H9 (cell line): ENCODE data around the gene PSMB9. TPM values are rescaled to one million over a fixed set of nuclear protein-coding genes. Genes with fewer than 3 reads are reported as not detected.

Experiments
- DNase-seq: peaks from one replicate; pipeline ENCODE4 v3.0.0-alpha.2; 2017
- H2AFZ ChIP-seq: one replicate; pipeline ENCODE4 v1.6.1; 2013; ENCODE audit warnings: mild to moderate bottlenecking, low read length, control low read depth, moderate library complexity
- H2AK5ac ChIP-seq: 2 replicates; pipeline ENCODE4 v1.6.1; 2013; ENCODE audit warnings: low read length, control low read depth, mixed read lengths; ENCODE audit not compliant: insufficient read length
- H2BK120ac ChIP-seq: one replicate; pipeline ENCODE4 v1.6.1; 2013; ENCODE audit warnings: low read depth, mild to moderate bottlenecking, low read length, control low read depth, inconsistent platforms; ENCODE audit not compliant: poor library complexity, severe bottlenecking
- H2BK12ac ChIP-seq: 2 replicates; pipeline ENCODE4 v1.6.1; 2013; ENCODE audit warnings: low read length, control low read depth, mixed read lengths, low read depth; ENCODE audit not compliant: insufficient read length
- H2BK15ac ChIP-seq: 2 replicates; pipeline ENCODE4 v1.6.1; 2013; ENCODE audit warnings: low read depth, low read length, control low read depth
- H2BK20ac ChIP-seq: one replicate; pipeline ENCODE4 v1.6.1; 2013; ENCODE audit warnings: low read depth, mild to moderate bottlenecking, low read length, control low read depth, inconsistent platforms; ENCODE audit not compliant: poor library complexity, severe bottlenecking
- H2BK5ac ChIP-seq: 2 replicates; pipeline ENCODE4 v1.6.1; 2013; ENCODE audit warnings: low read length, control low read depth, mixed read lengths; ENCODE audit not compliant: insufficient read length
- H3K14ac ChIP-seq: 2 replicates; pipeline ENCODE4 v1.6.1; 2013; ENCODE audit warnings: low read length, control low read depth; ENCODE audit not compliant: insufficient read depth
- H3K18ac ChIP-seq: 2 replicates; pipeline ENCODE4 v1.6.1; 2013; ENCODE audit warnings: low read depth, mild to moderate bottlenecking, mixed read lengths, low read length, control low read depth; ENCODE audit not compliant: insufficient read length
- H3K23ac ChIP-seq: 2 replicates; pipeline ENCODE4 v1.6.1; 2013; ENCODE audit warnings: low read length, control low read depth, mixed read lengths, low read depth; ENCODE audit not compliant: insufficient read length
- H3K23me2 ChIP-seq: 2 replicates; pipeline ENCODE4 v1.6.1; 2013; ENCODE audit warnings: low read depth, mild to moderate bottlenecking, mixed read lengths, low read length, control low read depth; ENCODE audit not compliant: insufficient read length, poor library complexity, severe bottlenecking
- H3K27ac ChIP-seq: 2 replicates; pipeline ENCODE4 v1.5.1; 2013; ENCODE audit warnings: low read length, control low read depth, mixed read lengths, low read depth; ENCODE audit not compliant: insufficient read length
- H3K27me3 ChIP-seq: 2 replicates; pipeline ENCODE4 v1.6.1; 2013; ENCODE audit warnings: low read length, control low read depth, inconsistent platforms; ENCODE audit not compliant: insufficient read depth
- H3K4ac ChIP-seq: 2 replicates; pipeline ENCODE4 v1.6.1; 2013; ENCODE audit warnings: low read depth, mild to moderate bottlenecking, control low read depth, inconsistent platforms, low read length, moderate library complexity
- H3K4me1 ChIP-seq: 2 replicates; pipeline ENCODE4 v1.6.1; 2013; ENCODE audit warnings: low read length, control low read depth, inconsistent platforms; ENCODE audit not compliant: insufficient read depth
- H3K4me2 ChIP-seq: 2 replicates; pipeline ENCODE4 v1.6.1; 2013; ENCODE audit warnings: low read length, control low read depth, mixed read lengths; ENCODE audit not compliant: insufficient read length, insufficient read depth
- H3K56ac ChIP-seq: 2 replicates; pipeline ENCODE4 v1.6.1; 2013; ENCODE audit warnings: low read depth, mild to moderate bottlenecking, mixed read lengths, low read length, control low read depth; ENCODE audit not compliant: insufficient read length
- H3K79me1 ChIP-seq: 2 replicates; pipeline ENCODE4 v1.6.1; 2013; ENCODE audit warnings: low read depth, mild to moderate bottlenecking, moderate library complexity, low read length, control low read depth, inconsistent platforms; ENCODE audit not compliant: insufficient read depth, poor library complexity, severe bottlenecking
- H3K79me2 ChIP-seq: 2 replicates; pipeline ENCODE4 v1.6.1; 2013; ENCODE audit warnings: low read length, control low read depth, inconsistent platforms; ENCODE audit not compliant: insufficient read depth
- H3K9ac ChIP-seq: 2 replicates; pipeline ENCODE4 v1.6.1; 2013; ENCODE audit warnings: low read length, control low read depth, mixed read lengths; ENCODE audit not compliant: insufficient read length; ENCODE audit errors: extremely low read depth
- H3K9me3 ChIP-seq: one replicate; pipeline ENCODE4 v1.6.1; 2013; ENCODE audit warnings: low read depth, low read length, inconsistent platforms; ENCODE audit not compliant: control insufficient read depth
- H3T11ph ChIP-seq: one replicate; pipeline ENCODE4 v1.6.1; 2013; ENCODE audit warnings: mild to moderate bottlenecking, low read length, control low read depth, inconsistent platforms
- H4K20me1 ChIP-seq: one replicate; pipeline ENCODE4 v1.6.1; 2013; ENCODE audit not compliant: control insufficient read depth, insufficient read length, insufficient read depth
- H4K5ac ChIP-seq: 2 replicates; pipeline ENCODE4 v1.6.1; 2013; ENCODE audit warnings: low read depth, mild to moderate bottlenecking, mixed read lengths, low read length, control low read depth; ENCODE audit not compliant: insufficient read length
- H4K8ac ChIP-seq: replicated peaks from 2 replicates; pipeline ENCODE4 v1.6.1; 2013; ENCODE audit warnings: low read length, control low read depth, mixed read lengths, low read depth; ENCODE audit not compliant: insufficient read length
- H4K91ac ChIP-seq: 2 replicates; pipeline ENCODE4 v1.6.1; 2013; ENCODE audit warnings: low read depth, mild to moderate bottlenecking, moderate library complexity, mixed read lengths, low read length, control low read depth; ENCODE audit not compliant: insufficient read length
- H3K27ac Mint-ChIP-seq, 3 experiments: 2 replicates in 2 of 3; 3 replicates in 1 of 3; pipeline ENCODE4 v1.8.0; 2020 to 2021; ENCODE audit warnings: mixed read lengths in 3 of 3, mild to moderate bottlenecking in 1 of 3, moderate library complexity in 1 of 3
- H3K27me3 Mint-ChIP-seq: 2 replicates; pipeline ENCODE4 v1.8.0; 2021; ENCODE audit warnings: low read depth, mild to moderate bottlenecking, moderate library complexity, mixed read lengths
- H3K36me3 Mint-ChIP-seq, 3 experiments: 2 replicates in 2 of 3; 3 replicates in 1 of 3; pipeline ENCODE4 v1.8.0; 2020 to 2021; ENCODE audit warnings: low read depth in 3 of 3, mixed read lengths in 3 of 3; ENCODE audit not compliant: insufficient read depth in 1 of 3
- H3K4me1 Mint-ChIP-seq, 2 experiments: 2 replicates each; pipeline ENCODE4 v1.8.0; 2020; ENCODE audit warnings: mixed read lengths in 2 of 2
- H3K4me3 Mint-ChIP-seq, 2 experiments: 2 replicates in 1 of 2; 3 replicates in 1 of 2; pipeline ENCODE4 v1.8.0; 2020 to 2021; ENCODE audit warnings: mild to moderate bottlenecking in 2 of 2, mixed read lengths in 2 of 2, moderate library complexity in 1 of 2
- H3K9me3 Mint-ChIP-seq, 2 experiments: 2 replicates in 1 of 2; 3 replicates in 1 of 2; pipeline ENCODE4 v1.8.0; 2020; ENCODE audit warnings: mild to moderate bottlenecking in 2 of 2, mixed read lengths in 2 of 2, moderate library complexity in 1 of 2
- CTCF ChIP-seq: fragments of 200-600 bp; sonication (generic); conservative IDR thresholded peaks from 3 replicates; pipeline ENCODE4 v1.8.0; 2021; ENCODE audit warnings: antibody characterized with exemption, mild to moderate bottlenecking
- WGBS: extraction: QIAGEN DNeasy Blood & Tissue Kit; methylation state at CpG from one replicate; pipeline ENCODE4 v1.1.7; 2013; ENCODE audit warnings: missing lambda C conversion rate, low lambda C conversion rate, mixed read lengths; ENCODE audit not compliant: insufficient read length; ENCODE audit errors: extremely low coverage; 5-methylcytosine and 5-hydroxymethylcytosine counted together
- total RNA-seq: library from RNA; stranded (reverse); gene quantifications from 2 replicates; pipeline ENCODE4 v1.2.1, GENCODE V29; 2021

PSMB9 gene
- total RNA-seq, 1 experiment from 2014 or later: 3.5 TPM

GRCh38 chr6:32852844-32853540, 1.0 kb upstream of the PSMB9 start:
- Histone ChIP-seq H2BK12ac (no peak overlapping the region), H3K27ac (no peak overlapping the region), H2AFZ (no peak overlapping the region), H4K20me1 (no peaks in the 10 kb centered on the region), H3K9ac (no peak overlapping the region), H3K9me3 (no peaks in the 10 kb centered on the region), H2AK5ac (no peak overlapping the region), H2BK20ac (no peak overlapping the region), H2BK5ac (no peak overlapping the region), H3K4ac (no peak overlapping the region), H3K23ac (no peak overlapping the region), H3K4me1 (no peaks in the 10 kb centered on the region; the same call in 1 of the 2 replicates), H4K91ac (no peak overlapping the region), H3K56ac (no peak overlapping the region), H3K4me2 (peak overlapping the region; percentile 96), H4K5ac (no peak overlapping the region), H3K79me2 (no peaks in the 10 kb centered on the region), H3K14ac (peak overlapping the region; percentile 3; the same call in 1 of the 2 replicates), H3T11ph (no peak overlapping the region), H3K27me3 (peaks cover 6% of the 10 kb centered on the region; the same call in 1 of the 2 replicates), H2BK15ac (no peak overlapping the region), H3K18ac (no peak overlapping the region), H3K79me1 (no peaks in the 10 kb centered on the region), H3K23me2 (peaks cover 16% of the 10 kb centered on the region), H4K8ac (no peak overlapping the region), H2BK120ac (no peak overlapping the region)
- Mint-ChIP-seq H3K27ac (no peak overlapping the region), H3K9me3 (no peaks in the 10 kb centered on the region), H3K4me1 (peaks cover 14 to 21% of the 10 kb centered on the region in 2 experiments), H3K4me3 (peak overlapping the region; percentile 83 to 89), H3K27me3 (peaks cover 66% of the 10 kb centered on the region), H3K36me3 (peaks cover 0 to 20% (median 5%) of the 10 kb centered on the region in 3 experiments; a peak in 5 of 7 replicates)
- TF ChIP-seq CTCF: no peak
- no CpG with 5 or more reads among the region's 41 CpGs for WGBS
- DNase-seq: peak; percentile 42
